Astrocyte (in vitro differentiated cells and primary cell): Measurements from ENCODE around the gene BMP7. TPM values are rescaled to one million over a fixed set of nuclear protein-coding genes. Genes with fewer than 3 reads are reported as not detected.

Experiments used
- total RNA-seq: library from RNA; stranded (reverse); gene quantifications from 2 replicates; pipeline ENCODE4 v1.2.1, GENCODE V29; 2021

The BMP7 gene
- total RNA-seq, 1 donor from 2014 or later: 15.3 TPM

Other genes with a start within 250 kb of the BMP7 start
- gene SPO11, start 63.2 kb upstream of the BMP7 start, total RNA-seq: not detected in 2 replicates
- 29.2 and 31.1 TPM in 2 replicates for gene RAE1, start 84.6 kb upstream of the BMP7 start, total RNA-seq
- 33.8 and 43.5 TPM in 2 replicates for gene RBM38, start 124.8 kb upstream of the BMP7 start, total RNA-seq